ENCODE measurements around the gene ZHX3. TPM values are rescaled to one million over a fixed set of nuclear protein-coding genes. Genes with fewer than 3 reads are reported as not detected.

ZHX3 gene
- total RNA-seq, 1 donor from 2014 or later, result 26.8 TPM

GRCh38 chr20:41167118-41167470 is 150.4 kb downstream of the ZHX3 start:
- DNase-seq (ENCODE audit: extremely low spot score in 2 of 2), result no peak
- H3K36me3 ChIP-seq, result peaks cover 0 to 89% of the 10 kb centered on the region in 2 donors

GRCh38 chr20:41166201-41167117 is 151.1 kb downstream of the ZHX3 start:
- H3K9me3 ChIP-seq, result no peaks in the 10 kb centered on the region

More at GRCh38 chr20:41167118-41167470, 150.4 kb downstream of the ZHX3 start:
- H3K9me3 ChIP-seq, result no peaks in the 10 kb centered on the region
- peaks cover 6% of the 10 kb centered on the region for H3K4me1 ChIP-seq
- no peak overlapping the region for H3K4me3 ChIP-seq
- no peaks in the 10 kb centered on the region for H3K27me3 ChIP-seq
- no peak overlapping the region for H3K27ac ChIP-seq
- TF ChIP-seq POLR2AphosphoS5 (IDR thresholded peaks at IDR 0.05; ENCODE audit: insufficient read depth in 1 of 2, low read depth in 1 of 2) (no peak), POLR2A (IDR thresholded peaks at IDR 0.05) (no peak), CTCF (IDR thresholded peaks at IDR 0.05) (no peak)
- intact Hi-C loops (cut with DNase I), result no loop called here

DNA sequence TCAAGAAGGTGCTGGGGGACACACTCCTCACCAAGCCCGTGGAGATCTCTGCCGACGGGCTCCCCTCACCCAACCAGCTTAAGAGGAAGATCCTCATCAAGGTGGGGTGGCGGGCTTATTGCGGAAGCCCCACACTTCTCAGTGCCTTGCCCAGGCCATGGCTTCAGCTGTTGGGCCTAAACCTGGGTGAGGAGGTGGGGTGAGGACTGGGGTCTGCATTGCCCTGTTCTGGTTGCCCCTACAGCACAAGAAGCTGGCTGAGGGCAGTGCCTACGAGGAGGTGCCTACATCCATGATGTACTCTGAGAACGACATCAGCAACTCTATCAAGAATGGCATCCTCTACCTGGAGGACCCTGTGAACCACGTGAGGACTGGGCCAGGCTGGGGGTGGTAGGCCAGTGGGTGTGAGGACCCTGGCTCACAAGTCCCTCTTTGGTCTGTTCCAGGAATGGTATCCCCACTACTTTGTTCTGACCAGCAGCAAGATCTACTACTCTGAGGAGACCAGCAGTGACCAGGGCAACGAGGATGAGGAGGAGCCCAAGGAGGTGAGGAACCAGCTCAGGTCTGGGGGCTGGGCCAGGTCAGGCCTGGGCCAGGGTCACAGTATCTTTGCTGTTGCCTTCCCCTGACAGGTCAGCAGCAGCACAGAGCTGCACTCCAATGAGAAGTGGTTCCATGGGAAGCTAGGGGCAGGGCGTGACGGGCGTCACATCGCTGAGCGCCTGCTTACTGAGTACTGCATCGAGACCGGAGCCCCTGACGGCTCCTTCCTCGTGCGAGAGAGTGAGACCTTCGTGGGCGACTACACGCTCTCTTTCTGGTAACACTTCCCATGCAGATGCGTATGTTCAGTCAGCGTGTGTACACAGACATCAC is 152.3 kb downstream of the ZHX3 start:
- intact Hi-C loops (cut with DNase I), result no loop called here
- H3K36me3 ChIP-seq, result peaks cover 0 to 85% of the 10 kb centered on the region in 2 donors

More at GRCh38 chr20:41166201-41167117, 151.1 kb downstream of the ZHX3 start:
- intact Hi-C loops (cut with DNase I), result no loop called here
- peaks cover 0 to 88% of the 10 kb centered on the region in 2 donors for H3K36me3 ChIP-seq
- H3K4me3 ChIP-seq, result no peak overlapping the region
- H3K27me3 ChIP-seq, result no peaks in the 10 kb centered on the region
- H3K27ac ChIP-seq, result no peak overlapping the region
- no peak for DNase-seq (ENCODE audit: extremely low spot score in 2 of 2)
- peaks cover 4% of the 10 kb centered on the region for H3K4me1 ChIP-seq
- TF ChIP-seq POLR2A (IDR thresholded peaks at IDR 0.05), result no peak
- TF ChIP-seq POLR2AphosphoS5 (IDR thresholded peaks at IDR 0.05; ENCODE audit: insufficient read depth in 1 of 2, low read depth in 1 of 2), result no peak
- no peak for TF ChIP-seq CTCF (IDR thresholded peaks at IDR 0.05)

DNA sequence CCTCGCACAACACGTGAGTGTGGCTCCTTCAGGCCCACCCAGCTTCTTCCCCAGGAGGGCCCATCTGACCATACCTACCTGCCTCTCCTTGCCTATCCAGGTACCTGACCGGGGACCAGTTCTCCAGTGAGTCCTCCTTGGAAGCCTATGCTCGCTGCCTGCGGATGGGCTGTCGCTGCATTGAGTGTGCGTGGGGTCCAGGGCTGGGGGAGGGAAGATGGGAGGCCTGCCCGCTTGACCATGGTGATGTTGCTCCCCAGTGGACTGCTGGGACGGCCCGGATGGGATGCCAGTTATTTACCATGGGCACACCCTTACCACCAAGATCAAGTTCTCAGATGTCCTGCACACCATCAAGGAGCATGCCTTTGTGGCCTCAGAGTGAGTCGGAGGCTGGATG is 153.7 kb downstream of the ZHX3 start:
- intact Hi-C loops (cut with DNase I), result no loop called here

More for the DNA sequence above, 152.3 kb downstream of the ZHX3 start:
- TF ChIP-seq POLR2A (IDR thresholded peaks at IDR 0.05), result no peak
- H3K27ac ChIP-seq, result no peak overlapping the region
- no peaks in the 10 kb centered on the region for H3K27me3 ChIP-seq
- H3K4me1 ChIP-seq, result peaks cover 8% of the 10 kb centered on the region
- H3K4me3 ChIP-seq, result no peak overlapping the region
- DNase-seq (ENCODE audit: extremely low spot score in 2 of 2), result no peak
- no peaks in the 10 kb centered on the region for H3K9me3 ChIP-seq

More for the DNA sequence above, 153.7 kb downstream of the ZHX3 start:
- Histone ChIP-seq H3K4me3 (no peak overlapping the region), H3K36me3 (peaks cover 0 to 81% of the 10 kb centered on the region in 2 donors), H3K27me3 (no peaks in the 10 kb centered on the region), H3K27ac (no peak overlapping the region), H3K9me3 (no peaks in the 10 kb centered on the region), H3K4me1 (peaks cover 22% of the 10 kb centered on the region)
- DNase-seq (ENCODE audit: extremely low spot score in 2 of 2), result no peak
- no peak for TF ChIP-seq CTCF (IDR thresholded peaks at IDR 0.05)
- TF ChIP-seq POLR2A (IDR thresholded peaks at IDR 0.05), result no peak
- TF ChIP-seq POLR2AphosphoS5 (IDR thresholded peaks at IDR 0.05; ENCODE audit: insufficient read depth in 1 of 2, low read depth in 1 of 2), result no peak
